Activated T-cell treated with anti-CD3 and anti-CD28 coated beads, Interleukin-2, amount 50 U/mL, for 48 hours (primary cell): ENCODE results near the gene IQGAP3.
"Not testable (repeated sequence)": the region's sequence is repeated elsewhere in the genome, so short reads cannot be mapped to it uniquely, and the experiment has no call there.

Experiments
- DNase-seq, 2 experiments: peaks; one replicate each; pipeline ENCODE4 v3.0.0-alpha.2; 2020

IQGAP3 gene, protein sequence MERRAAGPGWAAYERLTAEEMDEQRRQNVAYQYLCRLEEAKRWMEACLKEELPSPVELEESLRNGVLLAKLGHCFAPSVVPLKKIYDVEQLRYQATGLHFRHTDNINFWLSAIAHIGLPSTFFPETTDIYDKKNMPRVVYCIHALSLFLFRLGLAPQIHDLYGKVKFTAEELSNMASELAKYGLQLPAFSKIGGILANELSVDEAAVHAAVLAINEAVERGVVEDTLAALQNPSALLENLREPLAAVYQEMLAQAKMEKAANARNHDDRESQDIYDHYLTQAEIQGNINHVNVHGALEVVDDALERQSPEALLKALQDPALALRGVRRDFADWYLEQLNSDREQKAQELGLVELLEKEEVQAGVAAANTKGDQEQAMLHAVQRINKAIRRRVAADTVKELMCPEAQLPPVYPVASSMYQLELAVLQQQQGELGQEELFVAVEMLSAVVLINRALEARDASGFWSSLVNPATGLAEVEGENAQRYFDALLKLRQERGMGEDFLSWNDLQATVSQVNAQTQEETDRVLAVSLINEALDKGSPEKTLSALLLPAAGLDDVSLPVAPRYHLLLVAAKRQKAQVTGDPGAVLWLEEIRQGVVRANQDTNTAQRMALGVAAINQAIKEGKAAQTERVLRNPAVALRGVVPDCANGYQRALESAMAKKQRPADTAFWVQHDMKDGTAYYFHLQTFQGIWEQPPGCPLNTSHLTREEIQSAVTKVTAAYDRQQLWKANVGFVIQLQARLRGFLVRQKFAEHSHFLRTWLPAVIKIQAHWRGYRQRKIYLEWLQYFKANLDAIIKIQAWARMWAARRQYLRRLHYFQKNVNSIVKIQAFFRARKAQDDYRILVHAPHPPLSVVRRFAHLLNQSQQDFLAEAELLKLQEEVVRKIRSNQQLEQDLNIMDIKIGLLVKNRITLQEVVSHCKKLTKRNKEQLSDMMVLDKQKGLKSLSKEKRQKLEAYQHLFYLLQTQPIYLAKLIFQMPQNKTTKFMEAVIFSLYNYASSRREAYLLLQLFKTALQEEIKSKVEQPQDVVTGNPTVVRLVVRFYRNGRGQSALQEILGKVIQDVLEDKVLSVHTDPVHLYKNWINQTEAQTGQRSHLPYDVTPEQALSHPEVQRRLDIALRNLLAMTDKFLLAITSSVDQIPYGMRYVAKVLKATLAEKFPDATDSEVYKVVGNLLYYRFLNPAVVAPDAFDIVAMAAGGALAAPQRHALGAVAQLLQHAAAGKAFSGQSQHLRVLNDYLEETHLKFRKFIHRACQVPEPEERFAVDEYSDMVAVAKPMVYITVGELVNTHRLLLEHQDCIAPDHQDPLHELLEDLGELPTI (N-terminal part only)

DNA sequence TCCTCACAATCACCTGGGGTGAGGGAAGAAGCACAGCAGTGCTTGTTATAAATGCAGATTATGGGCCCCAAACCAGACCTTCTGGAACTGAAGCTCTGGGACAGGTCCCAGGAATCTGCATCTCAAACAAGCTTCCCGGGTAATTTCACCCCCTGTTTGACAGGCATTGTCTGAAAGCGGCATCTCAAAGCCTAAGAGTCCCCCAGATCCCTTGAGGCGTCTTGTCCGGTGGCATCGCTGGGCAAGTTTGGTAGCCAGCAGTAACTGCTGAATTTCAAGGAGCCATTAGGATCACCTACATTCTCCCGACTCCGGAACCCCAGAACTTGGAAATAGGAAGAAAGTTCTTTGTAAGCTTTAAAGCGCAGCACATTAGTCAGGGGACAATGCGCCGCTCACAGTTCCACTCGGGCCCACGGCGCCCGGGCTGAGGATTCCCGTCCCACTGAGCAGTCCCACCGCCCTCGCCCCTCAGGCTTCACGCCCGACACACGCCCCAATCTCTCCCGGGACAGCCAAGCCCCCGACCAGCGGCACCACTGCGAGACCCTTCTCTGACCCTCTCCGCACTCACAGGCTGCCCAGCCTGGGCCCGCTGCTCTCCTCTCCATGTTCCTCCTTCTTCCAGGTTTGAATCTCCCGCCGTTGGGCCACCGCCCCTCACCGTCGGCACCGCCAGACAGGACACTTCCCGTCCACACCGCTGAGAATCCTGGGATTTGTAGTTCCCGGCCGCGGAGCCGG lies at the start of gene IQGAP3:
IQGAP3 (minus strand) TSS at position 647 of the 744 bp plus-strand sequence; CDS start at position 611, 36 bp downstream.
- DNase-seq: peak; percentile 77 to 80

DNA sequence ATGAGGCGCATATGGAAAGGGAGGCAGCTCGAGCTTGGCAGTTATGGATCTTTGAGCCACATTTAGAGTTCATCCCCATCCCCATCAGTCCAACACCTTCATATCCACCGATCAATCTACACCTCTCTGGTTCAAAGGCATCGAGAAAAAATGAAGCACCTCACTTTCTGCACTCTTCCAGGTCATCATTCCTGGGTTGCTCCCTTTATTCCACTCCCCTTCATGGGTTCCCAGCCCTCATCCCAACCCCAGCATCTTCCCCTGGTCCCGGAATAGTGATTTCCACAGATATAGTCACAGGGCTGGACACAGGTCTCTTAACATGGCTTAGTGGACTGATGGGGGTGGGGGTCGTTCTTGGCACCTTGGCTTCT lies 47.2 kb upstream of the IQGAP3 start:
- DNase-seq: no peak

DNA sequence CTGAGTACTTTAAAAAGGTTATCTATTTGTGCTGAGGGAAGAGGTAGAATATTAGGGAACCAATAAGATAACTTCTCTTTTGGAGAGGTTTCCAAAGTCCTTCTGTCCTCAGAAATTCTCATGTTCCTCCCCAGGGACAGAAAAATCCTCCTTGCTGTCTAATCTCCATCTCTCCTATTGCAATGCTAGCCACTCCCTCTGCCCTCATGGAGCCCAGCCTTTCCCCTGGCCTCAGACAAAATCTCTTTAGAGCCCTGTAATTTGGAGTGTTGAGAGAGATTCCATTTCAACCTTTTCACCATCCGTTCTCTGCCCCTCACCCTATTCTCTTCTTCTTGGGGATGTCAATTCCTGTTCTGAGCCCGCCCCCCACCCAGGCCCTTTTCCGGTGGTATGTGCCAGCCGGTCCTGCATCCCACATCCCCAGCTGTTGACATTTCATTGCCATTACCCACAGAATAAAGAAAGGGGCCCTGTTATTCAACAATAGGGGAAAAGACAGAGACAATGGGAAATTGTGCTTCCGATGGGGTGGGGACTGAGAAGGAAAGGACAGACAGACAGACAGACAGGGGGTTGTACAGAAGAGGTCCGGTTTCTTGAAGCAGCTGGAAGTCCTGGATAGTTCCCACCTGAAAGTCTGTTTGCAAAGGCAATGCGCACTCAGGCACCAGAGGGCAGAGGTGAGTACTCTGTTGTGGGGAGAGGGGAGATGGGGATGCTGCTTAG lies 46.7 kb upstream of the IQGAP3 start, which contains the start of gene HAPLN2:
HAPLN2 (plus strand) TSS at position 563 of the 729 bp plus-strand sequence. CDS start 4,076 bp downstream, outside the sequence.
- peak; percentile 47 to 48 for DNase-seq

DNA sequence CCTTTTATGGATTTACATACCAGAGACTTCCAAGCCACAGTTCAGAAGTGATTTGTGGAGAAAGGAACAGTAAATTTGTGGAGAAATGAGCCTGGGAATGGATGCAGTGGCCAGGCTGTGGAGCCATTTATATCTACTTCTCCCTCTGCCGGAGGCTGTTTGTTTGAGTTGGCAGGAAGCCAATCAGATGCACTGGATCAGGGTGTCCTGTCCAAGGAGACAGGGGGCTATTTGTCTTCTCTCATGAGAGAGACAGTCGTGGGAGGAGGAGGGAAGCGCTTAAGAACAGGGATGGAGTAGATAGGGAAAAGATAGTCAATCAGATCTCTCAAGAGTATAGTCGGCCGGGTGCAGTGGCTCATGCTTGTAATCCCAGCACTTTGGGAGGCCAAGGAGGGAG lies 44.1 kb upstream of the IQGAP3 start:
- DNase-seq: no peak

DNA sequence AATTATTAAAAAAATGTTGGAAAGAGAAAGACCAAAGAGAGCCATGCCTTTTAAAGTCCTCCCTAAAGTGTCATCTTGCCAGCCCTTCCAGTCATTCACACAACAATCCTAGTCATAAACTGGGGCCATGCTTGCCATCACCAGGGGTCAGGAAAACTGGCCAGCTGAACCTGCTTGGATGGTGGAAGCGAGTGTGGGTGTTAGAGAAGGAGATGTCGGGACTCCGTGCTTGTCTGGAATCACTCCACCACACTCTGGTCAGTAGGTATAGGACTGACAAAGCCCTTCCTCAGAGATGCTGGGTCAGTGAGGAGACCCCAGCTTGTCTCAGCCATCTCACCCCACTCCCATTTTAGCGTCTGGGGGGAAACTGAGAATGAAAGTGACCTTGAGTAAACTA lies 43.6 kb upstream of the IQGAP3 start:
- DNase-seq: no peak

DNA sequence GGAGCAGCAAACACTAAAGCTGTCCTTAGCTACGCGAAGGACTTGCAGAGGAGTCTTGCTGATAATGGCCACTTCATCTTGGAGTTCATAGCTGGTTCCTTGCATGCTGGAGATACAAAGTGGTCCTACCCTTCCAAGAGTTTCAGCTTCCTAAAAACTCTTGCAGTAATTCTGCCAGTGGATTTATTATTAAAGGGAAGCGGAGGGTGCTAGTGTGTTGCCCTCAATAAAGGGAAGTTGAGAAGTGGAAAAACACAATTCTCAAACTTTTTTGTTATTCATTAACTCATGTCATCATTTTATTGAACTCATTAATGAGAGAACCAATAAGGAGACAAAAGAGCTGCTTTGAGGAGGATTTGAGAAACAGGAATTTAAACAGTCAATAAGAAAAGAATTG lies 40.3 kb upstream of the IQGAP3 start:
- no peak for DNase-seq

DNA sequence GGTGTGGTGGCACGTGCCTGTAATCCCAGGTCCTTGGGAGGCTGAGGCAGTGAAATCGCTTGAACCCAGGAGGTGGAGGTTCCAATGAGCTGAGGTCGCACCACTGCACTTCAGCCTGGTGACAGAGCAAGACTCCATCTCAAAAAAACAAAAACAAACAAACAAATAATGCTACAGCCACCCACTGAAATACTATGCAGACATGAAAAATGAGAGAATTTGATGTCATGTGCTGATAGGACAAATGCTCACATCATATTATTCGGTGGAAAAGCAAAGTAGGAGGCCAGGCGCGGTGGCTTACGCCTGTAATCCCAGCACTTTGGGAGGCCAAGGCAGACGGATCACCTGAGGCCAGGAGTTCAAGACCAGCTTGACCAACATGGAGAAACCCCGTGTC lies 37.7 kb upstream of the IQGAP3 start:
- not testable (repeated sequence) for DNase-seq

DNA sequence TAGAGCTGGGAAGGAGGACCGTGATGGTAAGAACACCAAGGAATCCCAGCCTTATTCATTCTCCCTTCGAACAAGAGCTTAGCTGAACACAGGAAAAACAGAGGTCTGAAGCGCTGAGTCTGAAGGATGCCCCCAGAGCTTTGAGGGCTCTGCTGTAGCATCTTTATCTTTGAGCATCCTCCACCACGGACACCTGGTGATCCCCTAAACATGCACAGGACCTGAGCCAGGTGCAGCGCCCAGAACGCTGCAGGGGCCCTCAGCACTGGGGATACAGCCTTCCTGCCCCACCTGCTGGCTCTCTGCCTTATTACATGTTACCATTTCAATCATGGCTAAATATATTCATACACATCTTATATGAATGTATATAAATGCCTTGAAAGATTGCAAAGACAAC lies 36.6 kb upstream of the IQGAP3 start:
- peak; percentile 65 to 72 for DNase-seq

DNA sequence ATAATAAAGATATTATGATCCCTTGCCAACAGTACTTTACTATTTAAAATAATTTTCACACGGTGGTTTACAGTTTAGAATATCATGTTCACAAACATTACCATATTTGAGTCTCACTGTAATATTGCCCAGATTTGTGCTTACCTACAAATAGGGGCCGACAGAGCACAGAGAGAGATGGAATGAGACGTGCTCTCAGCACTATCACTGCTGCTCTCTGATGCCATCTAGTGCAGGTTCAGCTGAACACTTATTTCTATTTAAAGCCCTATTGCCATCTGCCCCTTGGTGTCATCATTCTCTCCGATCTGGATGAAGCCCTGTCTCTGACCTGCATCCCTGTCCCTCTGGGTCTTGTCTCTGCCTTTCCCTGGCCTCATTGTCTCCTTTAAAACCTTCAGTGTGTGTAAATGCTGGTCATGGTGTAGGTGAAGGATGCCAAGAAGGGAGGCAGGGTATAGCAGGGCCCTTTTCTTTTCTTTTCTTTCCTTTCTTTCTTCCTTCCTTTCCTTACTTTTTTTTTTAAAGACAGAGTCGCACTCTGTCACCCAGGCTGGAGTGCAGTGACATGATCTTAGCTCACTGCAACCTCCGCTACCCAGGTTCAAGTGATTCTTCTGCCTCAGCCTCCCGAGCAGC lies 35.8 kb upstream of the IQGAP3 start:
- peak in 1 of 2 experiments; percentile 63 for DNase-seq

DNA sequence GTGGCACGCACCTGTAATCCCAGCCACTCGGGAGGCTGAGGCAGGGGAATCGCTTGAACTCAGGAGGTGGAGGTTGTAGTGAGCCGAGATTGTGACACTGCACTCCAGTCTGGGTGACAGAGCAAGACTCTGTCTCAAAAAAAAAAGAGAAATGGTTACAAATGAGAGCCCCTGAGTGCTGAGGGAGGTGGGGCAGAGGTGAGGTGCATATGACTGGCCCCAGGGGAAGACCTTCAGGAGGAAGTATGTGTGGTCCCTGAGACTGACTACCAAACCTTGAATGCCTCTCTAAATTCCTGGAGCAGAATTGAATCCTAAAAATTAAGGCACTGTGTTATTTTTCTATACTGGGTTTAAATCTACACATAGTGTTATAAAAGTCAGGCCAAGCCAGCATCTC lies 35.0 kb upstream of the IQGAP3 start:
- not testable (repeated sequence) for DNase-seq

DNA sequence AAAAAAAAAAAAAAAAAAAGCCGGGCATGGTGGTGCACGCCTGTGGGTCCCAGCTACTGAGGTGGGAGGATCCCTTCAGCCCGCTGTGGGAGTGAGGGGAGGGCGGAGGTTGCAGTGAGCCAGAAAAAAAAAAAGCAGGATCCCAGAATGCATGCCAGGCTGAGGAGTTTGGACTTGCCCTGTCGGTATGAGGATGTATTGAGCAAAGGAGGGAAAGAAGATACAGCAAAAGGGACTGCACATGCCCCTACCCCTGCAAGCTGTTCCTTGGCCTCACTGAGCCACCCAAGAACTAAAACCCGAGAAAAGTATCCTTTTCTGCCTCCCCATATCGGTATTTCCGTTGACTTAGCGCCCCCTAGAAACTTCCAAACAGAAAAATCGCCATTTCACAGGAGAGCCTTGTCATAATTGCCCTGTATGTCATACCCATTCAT lies 30.2 kb upstream of the IQGAP3 start:
- no peak for DNase-seq

DNA sequence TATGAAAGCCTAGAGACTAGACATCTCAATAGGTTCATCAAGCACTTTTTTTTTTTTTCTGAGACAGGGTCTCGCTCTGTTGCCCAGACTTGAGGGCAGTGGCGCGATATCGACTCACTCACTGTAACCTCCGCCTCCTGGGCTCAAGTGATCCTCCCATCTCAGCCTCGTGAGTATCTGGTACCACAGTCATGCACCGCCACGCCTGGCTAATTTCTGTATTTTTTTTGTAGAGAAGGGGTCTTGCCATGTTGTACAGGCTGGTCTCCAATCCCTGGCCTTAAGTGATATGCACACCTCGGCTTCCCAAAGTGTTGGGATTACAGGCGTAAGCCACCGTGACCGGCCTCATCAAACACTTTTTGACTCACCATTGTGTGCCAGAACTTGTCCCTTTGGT lies 29.5 kb upstream of the IQGAP3 start:
- DNase-seq: no peak

DNA sequence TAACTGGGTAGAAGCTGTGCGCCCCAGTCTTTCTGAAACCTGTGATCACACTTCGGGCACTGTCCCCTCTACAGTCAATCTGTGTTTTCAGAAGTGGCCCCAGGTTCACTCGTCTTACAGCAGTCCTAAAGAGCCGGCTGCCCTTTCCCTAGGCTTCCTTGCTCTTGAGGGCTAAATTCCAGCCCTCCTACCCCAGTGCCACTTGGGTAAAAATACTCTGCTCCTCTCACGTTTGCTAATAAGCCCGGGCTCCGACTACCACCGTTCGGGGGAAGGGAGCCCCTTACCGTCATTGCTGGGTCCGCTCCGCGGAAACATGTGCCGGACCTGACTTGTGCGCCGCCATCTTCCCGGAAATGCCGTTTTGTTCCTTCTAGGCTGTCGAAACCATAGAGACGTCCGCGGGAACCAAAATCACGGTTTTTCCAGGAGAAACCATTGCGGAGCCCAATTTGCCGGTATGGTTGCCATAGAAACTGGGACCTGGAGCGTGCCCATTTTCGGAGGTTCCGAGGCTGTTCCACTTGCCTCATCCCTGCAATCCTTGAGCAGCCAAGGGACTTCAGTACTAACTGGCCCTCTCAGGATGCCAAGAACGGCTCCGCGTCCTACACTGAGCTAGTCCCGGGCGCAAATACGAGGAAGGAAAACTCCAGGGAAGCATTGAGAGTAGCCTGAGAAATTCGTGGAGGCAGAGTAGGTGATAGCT lies 28.9 kb upstream of the IQGAP3 start, which contains the start of gene GPATCH4:
GPATCH4 (minus strand) TSS at position 358 of the 709 bp plus-strand sequence.
- peak; percentile 85 to 87 for DNase-seq

DNA sequence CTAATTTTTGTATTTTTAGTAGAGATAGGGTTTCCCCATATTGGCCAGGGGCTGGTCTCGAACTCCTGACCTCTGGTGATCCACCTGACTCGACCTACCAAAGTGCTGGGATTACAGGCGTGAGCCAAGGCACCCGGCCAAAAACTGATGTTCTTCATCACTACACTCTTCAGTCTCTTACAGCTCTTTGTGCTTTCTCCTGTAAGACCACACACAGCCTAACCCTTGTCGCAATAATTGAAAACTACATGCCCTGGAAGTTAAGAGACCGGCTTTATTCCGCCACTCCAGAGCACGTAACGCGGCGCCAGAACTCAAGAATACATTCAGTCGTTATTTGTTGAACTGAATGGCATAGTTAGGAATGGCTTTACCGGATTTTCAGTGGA lies 28.4 kb upstream of the IQGAP3 start:
- no peak for DNase-seq

DNA sequence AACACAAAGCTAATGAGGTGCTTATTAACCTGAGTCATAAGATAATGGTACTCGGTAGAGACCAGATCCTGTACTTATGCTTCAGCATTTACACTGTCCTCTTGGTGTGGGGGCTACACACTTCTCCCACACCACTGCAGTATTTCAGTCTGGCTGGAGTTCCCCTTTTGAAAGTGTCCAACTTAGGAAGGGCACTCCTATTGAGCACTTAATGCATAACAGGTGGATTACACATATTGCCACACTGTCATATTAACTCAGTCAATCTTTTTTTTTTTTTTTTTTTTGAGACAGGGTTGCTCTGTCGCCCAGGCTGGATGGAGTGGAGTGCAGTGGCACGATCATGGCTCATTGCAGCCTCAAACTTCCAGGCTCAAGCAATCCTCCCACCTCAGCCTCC lies 27.4 kb upstream of the IQGAP3 start:
- no peak for DNase-seq

DNA sequence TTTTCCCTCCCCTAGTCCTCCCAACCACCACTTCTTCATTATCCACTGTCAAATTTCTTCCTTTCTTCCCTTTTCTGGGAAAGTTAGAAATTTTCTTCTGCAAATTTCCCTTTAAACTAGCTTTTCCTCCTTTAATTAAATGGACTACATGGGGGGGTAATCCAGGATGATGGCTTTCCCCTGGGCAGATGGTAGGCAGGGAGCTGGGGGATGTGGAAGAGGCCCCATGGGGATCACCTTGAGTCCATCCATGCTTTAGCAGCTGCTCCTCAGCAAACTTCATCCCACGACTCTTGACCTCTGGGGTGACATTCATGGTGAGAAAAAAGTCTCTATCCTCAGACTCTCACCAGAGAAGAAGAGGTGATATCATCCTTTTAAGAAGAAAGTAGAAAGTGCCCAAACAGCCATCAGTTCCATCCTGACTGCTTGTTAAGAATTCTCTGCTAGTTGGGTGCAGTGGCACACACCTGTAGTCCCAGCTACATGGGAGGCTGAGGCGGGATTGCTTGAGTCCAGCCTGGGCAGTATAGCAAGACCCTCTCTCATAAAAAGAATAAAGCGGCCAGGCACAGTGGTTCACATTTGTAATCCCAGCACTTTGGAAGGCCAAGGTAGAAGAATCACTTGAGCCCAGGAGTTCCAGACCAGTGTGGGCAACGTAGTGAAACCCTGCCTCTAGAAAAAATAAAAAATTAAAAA lies 26.5 kb upstream of the IQGAP3 start:
- no peak for DNase-seq

DNA sequence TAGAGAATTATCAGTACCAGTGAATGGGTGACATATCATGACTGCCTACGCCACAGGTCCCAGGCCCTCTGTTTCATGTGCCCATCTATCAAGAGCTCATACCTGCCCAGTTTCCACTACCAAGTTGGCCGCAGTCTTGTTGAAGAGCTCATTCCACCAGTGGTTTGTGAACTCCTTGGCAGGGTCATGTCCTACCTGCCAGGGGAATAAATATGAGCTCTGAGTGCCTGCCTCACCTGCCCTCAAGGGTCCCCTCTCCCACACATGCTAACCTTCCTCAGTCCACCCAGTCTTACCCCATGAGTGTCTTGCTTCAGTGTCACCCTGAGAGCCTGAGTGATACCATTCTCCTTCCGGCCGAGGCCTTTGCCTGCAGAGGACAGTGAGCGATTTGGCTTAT lies 25.8 kb upstream of the IQGAP3 start:
- no peak for DNase-seq

DNA sequence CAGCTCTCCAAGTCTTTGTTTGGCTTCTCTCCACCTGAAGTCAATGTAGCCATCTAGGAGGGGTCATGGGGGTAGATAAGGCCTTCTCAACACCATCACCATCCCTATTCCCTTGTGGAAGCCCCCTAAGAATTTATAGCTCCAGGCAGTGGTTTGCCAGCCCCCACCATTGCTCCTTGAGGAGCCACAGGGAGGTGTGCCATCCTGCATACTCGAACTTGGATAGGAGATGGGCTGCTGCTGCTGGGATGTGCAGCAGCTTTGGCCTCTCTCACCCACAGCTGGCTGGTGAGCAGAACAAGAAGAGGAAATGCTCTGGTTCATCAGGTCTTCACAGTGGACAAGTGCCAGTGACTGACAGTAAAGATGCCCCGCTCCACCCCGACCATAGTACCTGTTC lies 24.1 kb upstream of the IQGAP3 start:
- no peak for DNase-seq

DNA sequence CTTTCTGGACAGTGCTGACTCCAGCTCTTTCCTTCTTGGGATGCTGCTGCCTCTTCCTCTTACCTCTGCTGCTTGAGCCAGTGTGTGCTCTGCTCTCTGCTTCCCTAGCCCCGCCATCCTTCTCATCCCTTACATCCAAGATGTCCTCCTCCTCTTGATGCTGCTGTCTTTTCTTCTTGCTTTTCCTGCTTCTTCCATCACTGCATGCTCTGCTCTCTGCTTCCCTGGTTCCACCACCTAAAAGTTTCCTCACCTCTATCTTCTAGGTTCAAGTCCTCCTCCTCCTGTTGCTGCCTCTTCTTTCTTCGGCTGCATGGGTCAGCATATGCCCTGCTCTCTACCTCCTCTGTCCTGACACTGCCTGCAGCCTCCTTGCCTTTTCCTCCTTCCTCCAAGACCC lies 22.7 kb upstream of the IQGAP3 start:
- no peak for DNase-seq
